CD4-positive, alpha-beta T cell treated with Interleukin-6 for 4 hours (primary cell): ENCODE results near the gene ADAM12.
"Not testable (repeated sequence)": the region's sequence is repeated elsewhere in the genome, so short reads cannot be mapped to it uniquely, and the experiment has no call there.

ENCODE experiments used
- DNase-seq: peaks from one replicate; pipeline ENCODE4 v3.0.0-alpha.2; 2020; ENCODE audit warnings: mixed read lengths

Gene ADAM12

DNA sequence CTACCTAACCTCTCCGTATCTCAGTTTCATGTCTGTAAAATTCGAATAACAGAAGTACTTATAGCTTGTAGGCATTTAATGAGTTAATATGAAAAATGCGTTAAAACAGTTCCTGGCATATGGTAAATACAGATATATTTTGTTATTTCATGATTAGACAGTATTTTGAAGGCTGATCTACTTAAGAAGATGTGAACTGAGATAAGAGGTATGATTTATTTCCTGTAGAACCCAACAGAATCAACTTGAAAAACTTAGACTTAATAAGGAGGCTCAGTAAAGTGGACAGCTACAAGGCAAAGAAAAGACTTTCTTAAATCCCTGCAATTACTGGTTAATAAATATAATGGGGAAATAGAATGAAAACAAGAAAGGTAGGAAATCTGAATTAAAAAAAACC lies 388.6 kb downstream of the ADAM12 start:
- DNase-seq: no peak

DNA sequence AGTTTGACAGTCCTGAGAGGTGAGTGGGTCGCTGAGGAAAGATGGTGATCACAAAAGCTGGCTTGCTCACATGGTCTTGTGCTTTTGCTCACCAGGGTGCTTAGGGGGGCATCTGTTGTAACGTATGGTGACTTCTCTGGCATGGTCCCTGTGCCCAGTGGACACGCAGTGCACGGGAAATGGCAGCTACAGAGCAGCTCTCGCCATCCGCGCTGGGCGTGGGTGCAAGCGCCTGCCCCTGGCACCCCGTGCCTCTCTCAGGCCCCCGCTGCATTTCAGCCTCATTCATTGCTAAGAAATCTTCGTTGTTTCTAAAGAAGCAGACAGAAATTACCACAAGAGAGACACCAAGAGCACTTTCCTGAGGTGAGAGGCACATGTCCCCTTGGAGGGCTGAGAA lies 390.7 kb downstream of the ADAM12 start:
- DNase-seq: no peak

DNA sequence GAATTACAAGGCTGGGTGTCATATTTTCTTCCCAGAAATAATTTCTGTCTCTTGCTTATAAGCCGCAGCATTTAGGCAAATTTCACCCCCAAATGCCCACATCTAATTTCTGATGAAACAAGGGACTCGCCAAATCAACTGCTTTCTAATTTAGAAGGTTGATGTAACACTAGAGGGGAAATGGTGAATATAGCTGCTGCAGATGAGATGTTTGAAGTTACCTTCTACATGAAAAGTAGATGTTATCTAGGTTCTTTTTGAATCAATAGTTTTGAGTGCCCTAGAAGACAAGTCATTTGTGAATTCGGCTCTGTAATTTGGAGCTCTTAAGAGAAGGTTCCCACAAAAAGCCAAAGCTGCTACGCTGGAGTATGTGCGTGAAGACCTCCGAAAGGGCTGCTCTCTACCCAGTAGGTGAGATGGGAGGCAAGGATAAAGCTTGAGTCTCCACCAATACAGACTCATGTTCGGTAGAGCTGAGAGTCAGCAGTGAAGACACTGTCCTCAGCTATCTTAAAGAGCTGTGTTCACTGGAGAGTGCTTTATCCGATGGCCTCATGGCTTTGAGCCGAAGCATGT lies 392.5 kb downstream of the ADAM12 start:
- DNase-seq: no peak

DNA sequence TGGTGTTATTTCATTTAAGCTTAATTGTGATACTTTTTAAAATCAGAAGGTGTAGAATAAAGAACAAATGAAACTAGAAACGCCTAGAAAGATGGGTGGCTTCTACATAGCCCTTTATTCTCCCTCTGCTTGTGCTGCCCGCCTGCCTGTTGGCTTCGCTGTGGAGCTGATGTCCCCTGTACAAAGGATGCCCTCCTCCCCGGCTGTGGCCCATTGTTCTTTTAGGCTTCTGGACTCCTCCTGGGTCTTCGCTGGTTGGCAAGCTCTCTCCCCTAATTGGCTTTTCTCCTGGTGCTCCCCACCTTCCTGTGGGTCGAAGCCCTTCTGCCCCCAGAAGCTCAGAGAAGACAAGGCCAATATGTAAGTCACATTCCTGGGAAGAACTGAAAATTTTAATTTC lies 393.7 kb downstream of the ADAM12 start:
- no peak for DNase-seq

DNA sequence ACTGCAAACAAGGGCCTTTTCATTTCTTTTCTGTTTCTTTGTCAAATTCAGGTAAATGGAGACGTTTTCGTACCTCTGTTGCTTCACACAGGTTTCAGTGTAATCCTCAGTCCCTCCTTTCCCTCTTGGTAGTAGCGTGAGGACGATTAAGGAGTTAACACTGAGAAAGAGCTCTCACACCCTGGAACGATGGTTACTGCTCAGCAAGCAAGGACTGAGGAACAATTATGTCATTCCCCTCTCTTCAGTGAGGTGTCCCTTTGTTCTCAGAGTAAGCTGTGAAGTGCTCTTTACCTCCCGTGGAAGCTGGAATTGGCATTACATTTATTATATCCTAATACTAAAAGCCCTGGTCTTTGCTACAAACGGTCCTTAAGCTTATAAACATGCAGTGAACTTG lies 396.0 kb downstream of the ADAM12 start:
- DNase-seq: no peak

DNA sequence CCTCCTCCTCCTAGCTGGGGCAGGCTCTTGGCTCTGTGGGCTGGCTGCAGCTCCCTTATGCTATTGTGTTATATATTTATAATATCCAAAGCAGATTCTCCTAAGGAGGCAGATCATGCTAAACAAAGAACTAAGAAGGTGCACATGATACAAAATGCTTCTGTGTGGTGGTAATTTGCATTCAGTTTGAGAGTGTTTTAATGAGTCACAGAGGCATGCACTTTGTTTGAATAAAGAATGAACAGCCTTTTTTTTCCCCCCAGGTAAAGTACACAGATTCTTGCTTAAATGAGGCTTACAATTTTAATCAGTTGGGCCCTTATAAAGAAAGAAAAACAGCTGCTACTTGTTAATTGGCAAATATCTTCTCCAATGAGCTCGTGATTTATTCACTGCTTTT lies 396.9 kb downstream of the ADAM12 start:
- no peak for DNase-seq

DNA sequence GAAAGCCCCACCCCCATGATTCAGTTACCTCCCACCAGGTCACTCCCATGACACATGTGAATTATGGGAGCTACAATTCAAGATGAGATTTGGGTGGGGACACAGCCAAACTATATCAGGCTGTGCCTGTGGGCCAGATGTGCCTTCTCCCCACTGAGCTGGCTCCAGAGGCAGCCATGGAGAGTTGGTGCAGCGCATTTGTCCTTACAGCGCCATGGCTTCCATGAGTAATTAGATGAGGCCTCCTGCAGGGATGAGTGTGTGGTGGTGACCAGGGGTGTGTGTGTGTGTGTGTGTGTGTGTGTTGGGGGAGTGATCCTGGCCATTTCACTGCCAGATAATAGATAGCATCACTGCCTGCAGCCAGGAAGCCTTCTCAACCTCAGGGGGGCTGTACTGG lies 397.3 kb downstream of the ADAM12 start:
- no peak for DNase-seq

DNA sequence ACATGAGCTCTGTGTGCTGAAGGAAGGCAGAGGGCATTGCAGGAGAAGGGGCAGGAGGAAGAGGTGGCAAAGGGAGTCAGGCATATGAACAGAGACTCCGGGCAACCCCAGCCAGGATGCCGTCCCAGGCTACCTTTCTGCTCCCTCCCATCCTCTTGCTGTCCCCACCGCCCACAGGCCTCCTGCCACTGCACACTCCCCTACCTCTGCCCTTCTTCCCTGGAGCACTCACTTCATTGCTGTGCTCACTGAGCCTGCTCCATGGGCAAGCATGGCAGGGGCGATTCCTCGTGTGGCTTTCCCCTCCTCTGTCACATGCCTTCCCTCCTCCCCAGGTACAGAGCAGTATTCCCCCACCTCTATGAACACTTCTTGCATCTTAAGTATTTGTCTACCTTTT lies 398.5 kb downstream of the ADAM12 start:
- DNase-seq: no peak

DNA sequence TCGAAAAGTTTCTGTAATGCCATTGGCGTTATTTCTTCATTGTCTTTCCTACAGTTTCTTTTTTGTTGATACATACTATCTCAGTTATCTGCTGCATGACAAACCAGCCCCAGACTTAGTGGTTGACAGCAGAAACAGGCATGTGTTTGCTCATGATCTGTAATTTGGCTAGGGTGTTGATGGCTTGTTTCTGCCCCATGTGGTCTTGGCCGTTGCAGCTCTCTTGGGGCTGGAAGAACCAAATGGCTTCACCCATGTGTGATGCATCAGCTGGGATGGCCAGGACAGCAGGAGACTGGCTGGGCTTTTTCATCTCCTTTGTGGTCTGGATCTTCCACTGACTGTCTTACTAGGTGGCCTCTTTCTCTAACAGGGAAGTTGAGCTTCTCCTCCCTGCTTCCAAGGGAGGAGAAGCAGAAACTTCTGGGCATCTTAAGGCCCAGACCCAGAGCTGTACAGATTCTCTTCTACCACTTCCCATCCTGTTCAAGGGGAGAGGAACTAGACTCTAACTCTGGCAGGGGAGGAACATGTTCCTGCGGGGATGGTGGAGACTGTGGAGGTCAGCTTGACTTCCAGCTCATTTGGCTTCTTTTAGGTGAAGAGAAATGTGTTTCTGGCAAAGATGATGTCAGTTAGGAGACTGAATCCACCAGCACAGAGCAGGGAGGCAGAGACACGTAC lies 402.6 kb downstream of the ADAM12 start:
- DNase-seq: no peak

DNA sequence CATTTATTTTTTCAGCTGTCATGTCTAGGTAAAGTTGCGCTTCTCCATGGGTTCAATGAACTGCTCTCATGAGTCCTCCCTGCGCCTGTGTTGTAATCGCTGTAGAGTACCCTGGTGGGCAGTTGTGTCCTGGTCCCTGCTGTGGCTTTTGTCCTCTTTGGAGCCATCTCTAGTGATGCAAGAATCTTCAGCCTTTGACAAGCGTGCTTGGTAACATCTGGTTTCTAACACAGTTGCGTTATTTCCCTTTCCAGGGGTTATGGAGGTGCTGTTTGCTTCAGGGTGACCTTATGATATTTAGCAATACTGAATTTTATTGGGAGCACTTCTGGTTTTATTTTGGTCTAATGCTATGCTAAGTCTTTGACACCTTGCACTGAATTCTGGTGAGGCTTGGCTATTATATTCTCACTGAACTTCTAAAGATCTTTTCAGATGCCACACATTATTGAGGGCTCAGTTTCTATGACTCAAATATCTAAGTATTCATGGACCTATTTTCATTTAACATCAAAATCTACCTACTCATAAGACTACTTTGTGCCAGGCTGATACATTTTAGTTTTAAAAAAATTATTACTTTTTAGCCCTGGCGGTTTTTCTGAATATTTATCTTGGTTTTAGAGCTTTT lies 403.3 kb downstream of the ADAM12 start:
- no peak for DNase-seq

DNA sequence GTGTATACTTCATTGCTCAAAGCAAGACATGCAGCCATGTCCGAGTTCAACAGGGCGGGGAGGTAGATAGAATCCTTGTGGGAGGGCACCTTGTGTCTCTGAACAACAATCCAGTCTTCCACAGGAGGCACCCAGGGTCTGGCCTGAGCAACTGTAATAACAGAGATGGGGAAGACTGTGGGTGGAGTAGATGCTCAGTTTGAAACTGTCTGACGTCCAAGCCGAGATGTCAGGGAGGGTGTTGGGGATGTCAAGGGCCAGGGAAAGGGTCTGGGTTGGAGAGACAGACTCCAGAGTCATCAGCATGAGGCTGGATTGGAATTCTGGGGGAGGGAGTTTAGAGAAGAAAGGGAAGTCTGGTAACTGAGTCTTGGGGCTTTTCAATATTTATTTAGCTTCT lies 403.9 kb downstream of the ADAM12 start:
- DNase-seq: no peak

DNA sequence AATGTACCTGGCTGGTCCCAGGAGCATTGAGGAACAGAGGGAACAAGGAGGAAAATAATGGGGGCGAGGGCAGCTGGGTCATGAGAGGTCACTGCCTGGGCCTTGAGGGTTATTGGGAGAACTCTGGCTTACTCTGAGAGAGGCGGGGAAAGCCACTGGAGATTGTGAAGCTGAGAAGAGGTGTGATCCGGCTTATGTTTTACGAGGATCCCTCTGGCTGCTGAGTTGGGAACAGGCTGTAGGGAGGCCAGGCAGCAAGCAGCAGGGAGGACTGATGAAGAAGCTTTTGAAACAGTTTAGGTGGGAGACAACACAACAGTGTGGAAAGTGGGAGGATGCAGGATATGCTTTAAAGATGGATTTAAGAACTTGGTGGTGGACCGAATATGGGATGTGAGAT lies 404.6 kb downstream of the ADAM12 start:
- DNase-seq: no peak

DNA sequence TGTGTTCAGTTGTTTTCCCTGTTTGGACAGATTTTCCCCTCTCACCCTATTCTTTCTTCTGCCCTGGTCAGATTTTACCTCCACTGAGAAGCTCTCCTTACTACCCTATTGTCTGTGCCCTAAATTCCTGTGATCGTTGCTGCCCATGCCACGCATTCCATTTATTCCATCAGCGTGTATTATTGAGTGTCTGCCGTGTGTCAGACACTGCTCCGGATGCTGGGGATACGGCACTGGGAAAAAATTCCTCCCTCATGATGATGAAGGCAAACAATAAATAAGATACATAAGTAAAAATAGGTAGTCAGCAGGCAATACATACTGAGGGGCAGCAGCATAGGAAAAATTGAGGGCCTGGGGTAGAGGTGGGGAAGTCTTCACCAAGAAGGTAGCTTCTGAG lies 405.1 kb downstream of the ADAM12 start:
- no peak for DNase-seq

DNA sequence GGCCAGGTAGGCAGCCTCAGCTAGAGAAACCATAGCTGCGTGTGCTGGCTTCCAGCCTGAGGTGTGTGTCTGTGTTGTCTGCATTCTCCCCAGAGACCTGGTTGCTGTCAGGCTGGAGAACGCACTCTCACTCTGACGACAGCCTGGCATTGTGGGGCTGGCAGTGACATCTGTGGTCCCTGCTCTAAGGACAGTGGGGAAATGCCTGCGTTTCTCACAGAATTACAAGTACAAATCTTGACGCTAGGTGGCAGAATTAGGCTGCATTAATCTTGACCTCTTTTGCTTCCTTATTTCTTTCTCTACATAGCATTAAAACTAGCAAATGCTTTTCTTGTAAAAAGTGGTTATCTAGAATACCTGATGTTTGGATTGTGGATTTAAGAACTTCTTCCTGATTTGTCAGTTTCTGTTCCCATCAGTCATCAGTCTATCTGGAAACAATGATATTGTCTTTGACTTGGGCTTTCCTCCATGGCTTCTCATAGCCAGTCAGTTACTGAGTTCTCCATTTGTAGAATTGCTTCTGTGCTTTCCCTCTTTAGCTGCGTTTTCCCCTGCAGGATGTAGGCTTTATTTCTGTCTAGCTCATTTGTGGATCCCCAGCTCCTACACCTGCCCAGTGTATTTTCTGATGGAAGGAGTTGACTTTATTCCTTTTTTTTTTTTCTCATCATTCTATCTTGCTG lies 405.9 kb downstream of the ADAM12 start:
- DNase-seq: peak; percentile 31

DNA sequence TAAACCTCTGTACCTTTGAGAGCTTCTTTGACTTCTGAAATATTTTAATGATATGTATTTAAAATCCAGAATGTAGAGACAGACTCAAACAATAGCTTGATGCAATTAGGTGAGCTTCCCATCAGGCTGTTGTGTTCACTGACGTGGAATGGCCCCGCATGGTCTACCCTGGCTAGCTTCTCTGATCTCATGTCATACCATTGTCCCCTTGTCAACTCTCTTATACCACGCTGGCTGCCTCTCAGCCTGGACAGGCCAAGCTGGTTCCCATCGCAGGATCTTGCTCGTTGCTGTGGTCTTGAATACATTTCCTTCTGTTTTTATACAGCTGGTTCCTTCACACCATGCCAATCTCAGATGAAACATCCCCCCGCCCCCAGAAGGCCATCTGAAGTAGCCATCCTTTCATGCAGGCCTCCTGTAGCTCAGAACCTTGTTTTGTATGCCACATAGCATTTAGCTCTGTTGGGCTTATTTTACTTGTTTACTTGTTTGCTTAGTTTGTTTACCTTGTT lies 407.7 kb downstream of the ADAM12 start:
- no peak for DNase-seq

DNA sequence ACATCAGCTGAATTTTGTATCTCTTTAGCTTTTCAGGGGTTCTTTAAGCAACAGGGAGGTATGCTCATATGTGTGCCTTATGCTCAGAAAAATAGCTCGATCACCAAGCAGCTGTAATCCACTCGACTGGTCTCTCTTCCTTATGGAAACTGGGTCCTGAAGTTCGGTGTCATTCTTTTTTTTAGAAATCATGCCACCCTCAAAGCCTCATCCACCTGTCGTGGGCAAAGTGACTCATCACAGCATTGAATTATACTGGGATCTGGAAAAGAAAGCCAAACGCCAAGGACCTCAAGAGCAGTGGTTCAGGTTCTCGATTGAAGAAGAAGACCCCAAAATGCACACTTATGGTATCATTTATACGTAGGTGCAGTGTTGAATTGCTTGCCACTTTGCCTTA lies 408.3 kb downstream of the ADAM12 start:
- no peak for DNase-seq

DNA sequence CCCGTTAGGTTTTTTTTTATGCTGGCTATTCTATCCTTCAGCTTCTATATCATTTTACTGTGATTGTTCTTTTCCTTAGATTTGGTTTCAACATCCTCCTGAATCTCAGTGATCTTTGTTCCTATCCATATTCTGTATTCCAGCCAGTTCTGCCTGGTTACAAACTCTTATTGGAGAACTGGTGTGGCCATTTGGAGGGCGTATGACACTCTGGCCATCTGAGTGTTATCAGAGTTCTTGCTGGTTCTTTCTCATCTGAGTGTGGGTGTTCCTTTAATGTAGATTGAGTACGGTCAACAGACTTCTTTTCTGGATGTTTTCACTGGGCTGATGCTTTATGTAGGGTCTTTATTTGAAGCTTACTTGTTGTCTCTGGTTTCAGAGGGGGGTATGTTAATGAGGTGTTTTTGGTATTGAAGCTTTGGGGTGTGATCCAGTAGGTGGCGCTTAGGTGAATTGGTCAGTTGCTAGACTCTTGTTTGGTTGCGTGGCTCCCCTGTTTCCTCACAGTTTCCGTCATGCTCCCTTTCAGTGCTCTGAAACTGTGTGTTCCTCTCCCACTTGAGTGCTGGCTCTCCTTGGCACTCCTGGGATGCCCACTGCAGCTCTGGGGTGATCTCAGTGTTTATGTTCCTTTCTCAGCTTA lies 411.2 kb downstream of the ADAM12 start:
- no peak for DNase-seq

DNA sequence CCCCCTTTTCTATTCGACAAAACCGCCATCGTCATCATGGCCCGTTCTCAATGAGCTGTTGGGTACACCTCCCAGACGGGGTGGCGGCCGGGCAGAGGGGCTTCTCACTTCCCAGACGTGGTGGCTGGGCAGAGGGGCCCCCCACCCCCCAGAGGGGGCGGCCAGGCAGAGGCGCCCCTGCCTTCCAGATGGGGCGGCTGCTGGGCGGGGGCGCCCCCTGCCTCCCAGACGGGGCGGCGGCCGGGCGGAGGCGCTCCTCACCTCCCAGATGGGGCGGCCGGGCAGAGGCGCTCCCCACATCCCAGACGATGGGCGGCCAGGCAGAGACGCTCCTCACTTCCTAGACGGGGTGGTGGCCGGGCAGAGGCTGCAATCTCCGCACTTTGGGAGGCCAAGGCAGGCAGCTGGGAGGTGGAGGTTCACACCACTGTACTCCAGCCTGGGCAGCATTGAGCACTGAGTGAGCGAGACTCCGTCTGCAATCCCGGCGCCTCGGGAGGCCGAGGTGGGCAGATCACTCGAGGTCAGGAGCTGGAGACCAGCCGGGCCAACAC lies 418.1 kb downstream of the ADAM12 start:
- not testable (repeated sequence) for DNase-seq

DNA sequence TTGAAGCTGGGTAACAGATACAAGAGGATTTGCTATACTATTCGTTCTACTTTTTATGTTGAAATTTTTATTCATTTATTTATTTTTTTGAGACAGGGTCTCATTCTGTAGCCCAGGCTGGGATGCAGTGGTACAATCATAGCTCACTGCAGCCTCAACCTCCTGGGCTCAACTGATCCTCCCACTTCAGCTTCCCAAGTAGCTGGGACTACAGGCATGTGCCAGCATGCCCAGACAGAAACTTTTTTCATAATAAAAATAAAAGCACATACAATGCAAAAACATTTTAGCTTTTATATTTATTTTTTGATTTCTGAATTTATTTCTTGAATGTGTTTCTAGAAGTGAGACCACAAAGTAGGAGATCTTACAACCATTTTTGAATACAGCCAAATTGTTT lies 420.7 kb downstream of the ADAM12 start:
- DNase-seq: no peak

DNA sequence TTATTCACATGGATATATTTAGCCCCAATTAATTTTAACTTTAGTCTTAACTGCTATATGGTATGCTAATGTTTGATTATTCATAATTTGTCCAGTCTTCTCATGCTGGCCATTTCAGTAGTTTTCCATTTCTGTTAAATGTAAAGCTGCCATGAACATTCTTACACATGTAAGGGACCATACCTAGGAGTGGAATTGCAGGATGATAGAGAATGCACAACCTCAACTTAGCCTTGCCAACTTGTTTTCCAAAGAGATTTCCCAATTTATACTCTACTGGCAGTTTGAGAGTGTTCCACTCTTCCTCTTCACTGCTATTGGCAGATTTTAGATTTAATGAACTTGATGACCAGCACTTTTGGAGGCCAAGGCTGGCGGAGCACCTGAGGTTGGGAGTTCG lies 423.7 kb downstream of the ADAM12 start:
- no peak for DNase-seq
